ENCODE data around the gene CUL7.

DNA sequence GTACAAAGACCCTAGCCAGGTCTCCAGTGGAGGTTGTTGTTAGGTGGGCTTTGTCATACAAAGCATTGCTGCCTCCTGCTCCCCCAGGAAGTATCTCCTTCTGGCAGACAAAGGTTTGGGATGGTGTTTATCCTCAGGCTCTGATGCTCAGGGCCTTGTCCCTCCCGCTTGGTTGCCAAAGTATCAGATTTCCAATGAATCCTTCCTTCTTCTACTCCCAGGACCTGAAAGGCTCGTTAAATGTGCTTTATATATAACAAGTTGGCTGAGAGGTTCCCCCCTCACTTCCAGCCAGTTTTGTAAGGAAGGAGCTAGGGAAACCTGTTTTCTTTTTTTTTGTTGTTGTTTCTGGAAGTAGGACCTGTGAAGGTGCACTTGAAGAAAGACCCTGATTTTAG is 36.9 kb upstream of the CUL7 start:
- TF ChIP-seq, protein P1, sequence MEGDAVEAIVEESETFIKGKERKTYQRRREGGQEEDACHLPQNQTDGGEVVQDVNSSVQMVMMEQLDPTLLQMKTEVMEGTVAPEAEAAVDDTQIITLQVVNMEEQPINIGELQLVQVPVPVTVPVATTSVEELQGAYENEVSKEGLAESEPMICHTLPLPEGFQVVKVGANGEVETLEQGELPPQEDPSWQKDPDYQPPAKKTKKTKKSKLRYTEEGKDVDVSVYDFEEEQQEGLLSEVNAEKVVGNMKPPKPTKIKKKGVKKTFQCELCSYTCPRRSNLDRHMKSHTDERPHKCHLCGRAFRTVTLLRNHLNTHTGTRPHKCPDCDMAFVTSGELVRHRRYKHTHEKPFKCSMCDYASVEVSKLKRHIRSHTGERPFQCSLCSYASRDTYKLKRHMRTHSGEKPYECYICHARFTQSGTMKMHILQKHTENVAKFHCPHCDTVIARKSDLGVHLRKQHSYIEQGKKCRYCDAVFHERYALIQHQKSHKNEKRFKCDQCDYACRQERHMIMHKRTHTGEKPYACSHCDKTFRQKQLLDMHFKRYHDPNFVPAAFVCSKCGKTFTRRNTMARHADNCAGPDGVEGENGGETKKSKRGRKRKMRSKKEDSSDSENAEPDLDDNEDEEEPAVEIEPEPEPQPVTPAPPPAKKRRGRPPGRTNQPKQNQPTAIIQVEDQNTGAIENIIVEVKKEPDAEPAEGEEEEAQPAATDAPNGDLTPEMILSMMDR (IDR thresholded peaks at IDR 0.05): no peak
- no peak for TF ChIP-seq POLR2A (IDR thresholded peaks at IDR 0.05)
